Measurements from ENCODE around the gene LRP1-AS.

- no peak for TF ChIP-seq POLR2A (IDR thresholded peaks at IDR 0.05; ENCODE audit: extremely low read depth, insufficient read length)
- TF ChIP-seq CTCF (IDR thresholded peaks at IDR 0.05; ENCODE audit: low read depth, low read length), result no peak
- no peak for TF ChIP-seq MAX (IDR thresholded peaks at IDR 0.05; ENCODE audit: low read depth, low read length)
These were observed 47.8 kb upstream of the LRP1-AS start for GRCh38 chr12:57195186-57195585.
